GM19455 (cell line): ENCODE data around the gene MICU1.
A peak's percentile ranks its signal among the peaks of the same experiment; 100 is the strongest.
"Not testable (repeated sequence)": the region's sequence is repeated elsewhere in the genome, so short reads cannot be mapped to it uniquely, and the experiment has no call there.

Experiments
- ATAC-seq: cut with Tn5 transposase; IDR thresholded peaks from one replicate; pipeline ENCODE4 v1.9.1; 2021; ENCODE audit not compliant: unreplicated experiment

MICU1 gene

DNA sequence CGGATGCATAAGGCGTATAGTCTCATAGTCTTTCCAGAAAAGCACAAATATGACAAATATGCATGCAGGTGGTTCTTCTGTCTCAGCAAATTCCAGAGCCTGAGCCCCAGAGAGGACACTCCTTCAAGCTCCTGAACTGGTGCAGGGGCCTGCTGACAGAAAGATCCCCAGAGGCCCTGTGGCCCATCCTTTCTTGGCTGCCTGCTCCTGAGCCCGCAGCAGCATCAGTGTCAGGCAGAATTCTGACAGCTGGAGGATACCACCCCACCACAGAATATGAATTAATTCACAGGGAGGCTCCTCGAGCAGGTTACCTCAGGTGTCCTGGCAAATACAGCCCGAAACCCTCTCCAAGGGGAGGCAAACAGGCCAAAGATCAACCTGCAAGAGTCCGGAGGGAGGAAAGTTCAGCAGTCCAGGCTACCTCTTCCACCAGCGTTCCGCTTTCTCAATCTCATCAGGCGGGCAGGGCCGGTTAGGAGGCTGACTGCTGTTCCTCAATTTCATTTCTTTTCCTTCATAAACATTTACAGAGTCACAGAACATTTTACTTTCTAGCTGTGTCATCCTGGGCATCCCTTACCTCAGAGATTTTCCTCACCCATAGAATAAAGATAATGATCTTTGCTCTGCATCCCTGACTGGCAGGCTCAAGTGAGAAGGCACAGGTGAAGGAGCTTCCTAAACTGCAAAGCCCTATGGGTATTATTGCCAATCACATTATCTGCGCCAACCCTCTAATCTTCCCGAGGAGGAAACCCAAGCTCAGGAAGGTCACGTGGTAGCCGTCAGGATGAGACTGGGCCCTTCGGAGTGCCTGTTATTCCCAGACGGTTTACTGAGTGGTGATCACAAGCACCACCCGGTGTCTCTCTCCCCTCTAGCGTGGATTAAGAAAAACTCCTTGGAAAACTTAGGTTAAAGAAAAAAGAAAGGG lies 272.6 kb downstream of the MICU1 start:
- no peak for ATAC-seq

GRCh38 chr10:72351479-72351878 lies 274.4 kb downstream of the MICU1 start:
- no peak for ATAC-seq

GRCh38 chr10:72349438-72349837 lies 276.4 kb downstream of the MICU1 start:
- ATAC-seq: no peak

DNA sequence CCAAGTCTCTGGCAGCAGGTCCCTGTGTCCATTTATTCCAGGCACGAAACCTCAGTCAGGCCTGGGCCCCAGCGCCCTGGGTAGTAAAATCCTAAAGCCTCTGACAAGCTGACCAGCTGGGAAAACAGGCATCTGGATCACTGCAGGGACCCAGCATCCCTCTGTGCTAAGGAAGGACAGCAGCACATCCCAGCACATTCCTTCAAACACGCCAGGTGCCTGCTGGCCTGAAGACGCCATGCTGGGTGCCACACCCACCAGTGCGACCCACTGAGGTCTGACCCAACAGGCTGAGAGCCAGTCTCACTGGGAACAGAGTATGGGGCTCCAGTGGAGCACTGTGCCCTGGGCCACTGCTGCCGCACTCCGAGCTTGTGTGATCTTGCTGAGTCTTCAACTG lies 277.6 kb downstream of the MICU1 start:
- no peak for ATAC-seq

GRCh38 chr10:72346117-72346516 lies 279.8 kb downstream of the MICU1 start:
- not testable (repeated sequence) for ATAC-seq

- no peak for ATAC-seq
These were observed 280.9 kb downstream of the MICU1 start for GRCh38 chr10:72344932-72345331.

DNA sequence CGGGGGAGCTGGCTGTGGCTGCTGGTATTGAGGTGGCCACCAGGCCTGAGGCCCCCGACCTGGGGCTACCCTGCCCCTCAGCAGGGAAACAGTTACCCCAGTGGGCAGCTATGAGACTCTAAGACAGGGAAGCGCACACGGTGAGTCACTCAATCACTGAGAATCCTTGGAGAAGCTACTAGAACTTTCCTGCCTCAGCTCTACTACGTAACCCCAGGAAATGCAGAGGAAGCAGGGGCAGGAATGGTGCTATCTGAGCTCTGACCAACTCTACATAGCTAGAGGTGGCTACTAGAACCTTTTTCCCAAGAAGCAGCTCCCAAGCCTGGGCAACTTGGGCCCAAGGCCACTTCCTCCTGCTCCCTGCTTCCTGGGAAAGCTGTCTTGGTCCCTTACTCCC lies 283.0 kb downstream of the MICU1 start:
- ATAC-seq: no peak

DNA sequence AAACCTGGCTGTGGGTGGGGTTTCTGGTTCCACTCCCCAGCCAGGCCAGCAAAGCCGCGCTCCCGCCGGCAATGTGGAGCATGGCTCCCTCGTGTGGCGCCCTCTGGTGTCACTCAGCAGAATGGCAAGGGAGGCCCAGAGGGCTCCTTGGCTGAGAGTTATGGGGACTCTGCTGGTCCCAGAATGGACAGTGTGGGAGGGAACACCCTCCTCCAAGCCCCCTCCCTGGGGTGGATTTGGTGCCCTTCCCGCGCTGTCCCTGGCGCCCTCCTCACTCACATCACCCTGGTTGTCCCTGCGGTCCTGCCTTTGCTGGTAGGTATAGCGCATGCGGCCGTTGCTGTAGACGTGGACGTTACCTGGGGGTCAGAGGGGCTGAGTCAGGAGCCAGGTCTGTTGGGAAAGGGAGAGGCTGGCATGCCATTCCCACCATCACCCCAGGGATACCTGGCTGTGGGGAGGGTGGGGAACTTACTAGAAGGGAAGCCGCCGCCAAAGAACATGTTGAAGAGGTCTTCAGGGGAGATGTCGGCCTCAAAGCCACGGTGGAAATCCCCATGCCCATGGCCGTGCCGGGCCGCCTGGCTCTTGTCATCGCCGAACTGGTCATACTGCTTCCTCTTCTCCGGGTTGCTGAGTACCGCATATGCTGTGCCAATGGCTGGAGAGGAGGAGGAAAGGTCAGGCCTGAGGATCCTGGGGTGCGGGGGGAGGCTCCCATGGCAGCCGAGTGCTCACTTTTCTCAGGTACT lies 285.2 kb downstream of the MICU1 start:
- no peak for ATAC-seq

GRCh38 chr10:72338180-72338579 lies 287.7 kb downstream of the MICU1 start:
- no peak for ATAC-seq

- ATAC-seq: no peak
These were observed 288.2 kb downstream of the MICU1 start for GRCh38 chr10:72337722-72338121.

GRCh38 chr10:72337039-72337629 lies 288.7 kb downstream of the MICU1 start:
- ATAC-seq: no peak

DNA sequence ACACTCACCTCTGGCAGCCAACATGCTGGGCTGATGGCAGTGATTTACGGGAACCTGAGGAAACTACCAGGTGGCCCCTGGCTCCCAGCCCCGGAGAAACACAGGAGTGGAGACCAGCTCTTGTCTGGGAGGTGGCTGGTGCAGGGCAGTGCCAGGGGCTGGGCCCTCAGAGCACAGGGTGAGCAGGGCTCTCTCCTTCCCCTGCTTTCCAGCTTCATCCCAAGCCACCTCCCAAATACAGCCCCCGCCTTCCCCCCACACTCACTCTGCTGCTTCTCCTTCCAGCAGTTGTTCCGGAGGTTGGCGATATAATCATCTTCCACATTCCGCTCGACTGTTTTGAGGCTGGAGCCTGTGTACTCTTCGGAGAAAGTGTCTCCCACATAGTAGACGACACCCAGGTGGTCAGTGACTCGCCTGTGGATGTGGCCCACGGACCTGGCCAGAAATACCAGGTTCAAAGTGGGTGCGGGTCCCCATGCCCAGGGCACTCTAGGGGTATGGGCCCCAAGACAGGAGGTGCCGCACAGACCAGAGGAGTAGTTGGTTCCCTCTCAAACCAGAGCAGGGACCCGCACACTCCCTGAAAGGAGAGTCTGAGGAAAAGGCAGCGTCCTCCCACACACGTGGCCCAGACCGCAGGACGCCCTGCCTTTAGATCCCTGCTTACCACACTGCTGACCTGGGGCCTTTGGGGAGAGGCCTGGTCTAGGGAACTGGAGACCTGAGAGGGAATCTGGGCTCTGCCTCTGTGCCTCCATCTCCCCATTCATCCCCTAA lies 289.4 kb downstream of the MICU1 start:
- no peak for ATAC-seq

GRCh38 chr10:72335394-72336258 lies 290.3 kb downstream of the MICU1 start:
- peak; percentile 38 for ATAC-seq

DNA sequence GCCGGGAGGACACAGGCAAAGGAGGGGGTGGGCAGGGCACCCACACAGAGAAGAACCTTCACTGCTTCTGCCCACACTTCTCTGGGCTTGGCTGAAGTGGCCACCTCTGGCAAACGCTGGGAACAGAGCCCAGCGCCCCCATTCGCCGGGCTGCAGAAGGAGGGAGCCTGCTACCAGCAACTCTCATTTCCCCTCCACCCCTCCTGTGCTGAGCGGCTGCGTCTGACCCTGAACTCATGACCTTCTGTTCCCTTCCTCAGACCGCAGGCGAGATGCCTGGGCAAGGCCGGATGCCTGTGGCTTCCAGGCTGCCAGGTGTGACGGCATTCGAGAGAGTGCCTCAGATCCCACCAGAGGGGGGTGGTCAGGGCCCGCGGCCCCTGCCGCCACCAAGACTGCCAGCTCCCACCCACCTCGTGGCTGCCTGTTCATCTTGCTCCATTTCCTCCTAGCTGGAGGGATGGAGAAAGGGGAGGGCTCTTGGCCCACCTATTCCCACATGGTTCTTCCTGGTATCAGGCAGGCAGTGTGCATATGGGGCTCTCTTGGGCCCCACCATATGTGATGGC lies 291.0 kb downstream of the MICU1 start:
- peak; percentile 59 for ATAC-seq

GRCh38 chr10:72334196-72334824 lies 291.6 kb downstream of the MICU1 start:
- ATAC-seq: peak; percentile 4

DNA sequence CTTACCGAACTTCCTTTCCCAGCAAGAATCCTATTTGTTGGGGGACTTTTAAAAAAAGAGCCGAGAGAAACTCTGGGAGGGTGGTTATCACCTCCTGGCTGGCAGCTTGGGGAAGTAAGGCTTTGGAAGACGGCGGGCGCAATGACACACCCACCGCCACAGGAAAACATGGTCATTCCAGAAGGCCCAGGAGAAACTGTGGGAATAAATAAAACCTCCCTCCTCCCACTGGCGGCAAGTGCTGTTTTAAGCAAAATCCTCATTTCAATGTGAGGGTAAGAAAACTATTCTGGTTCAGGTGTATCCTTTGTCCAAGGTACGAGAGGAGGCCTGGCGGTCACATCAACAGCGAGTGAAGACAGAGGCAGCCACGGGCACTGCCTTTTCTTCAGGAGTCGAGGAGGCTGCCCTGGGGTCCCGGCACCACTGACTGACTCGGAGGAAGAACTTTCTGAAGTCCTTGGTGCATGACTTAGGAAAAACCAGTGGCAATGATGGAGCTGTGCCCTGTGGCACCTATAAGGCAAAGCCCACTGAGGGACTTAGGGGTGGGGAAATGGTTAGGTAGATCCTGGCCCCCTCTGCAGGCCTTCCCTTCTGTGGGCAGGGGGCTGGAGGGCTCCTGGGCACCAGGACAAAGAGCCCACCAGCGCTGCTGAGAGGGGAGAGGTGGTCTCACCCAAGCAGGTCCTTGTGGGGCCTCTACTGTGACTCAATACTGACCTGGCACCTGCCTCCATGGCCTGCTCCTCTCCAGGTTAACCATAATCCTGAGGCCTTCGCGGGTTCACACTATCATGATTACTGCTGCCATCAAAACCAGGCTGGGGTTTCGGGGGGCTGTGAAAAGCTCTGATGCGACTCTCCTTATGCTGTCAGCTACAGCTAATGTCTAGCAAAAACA lies 292.5 kb downstream of the MICU1 start:
- ATAC-seq: no peak

DNA sequence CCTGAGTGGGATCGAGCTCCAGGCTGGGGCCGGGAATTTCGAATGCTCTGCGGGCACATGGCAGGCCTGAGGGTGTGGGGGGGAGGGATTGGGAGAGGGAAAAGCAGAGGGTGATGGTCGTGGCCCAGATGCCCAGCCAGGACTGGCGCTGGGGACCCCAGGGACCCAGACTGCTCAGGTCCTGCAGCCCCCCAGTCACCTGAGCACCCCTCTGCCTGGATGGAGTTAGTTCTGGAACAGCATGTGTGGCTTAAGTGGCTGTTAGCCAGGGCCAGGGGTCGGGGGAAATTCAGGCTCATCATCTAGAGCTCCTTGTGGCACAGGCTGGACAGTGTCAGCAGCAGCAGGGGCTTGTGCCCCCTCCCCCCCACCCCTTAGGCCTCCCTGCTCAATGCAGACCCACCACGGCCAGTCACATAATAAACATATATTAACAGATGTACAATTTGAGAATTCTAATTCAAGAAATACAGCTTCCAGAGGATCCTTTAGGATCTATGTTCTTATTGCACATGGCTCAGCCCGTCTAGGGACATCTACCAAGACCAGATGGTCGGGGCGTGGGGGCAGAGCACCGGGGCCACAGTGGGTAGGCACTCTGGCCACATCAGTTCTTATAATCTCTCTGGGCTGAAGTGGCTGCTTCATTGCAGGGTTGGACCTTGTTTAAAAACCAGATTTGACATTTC lies 293.3 kb downstream of the MICU1 start:
- no peak for ATAC-seq
